SK-N-SH treated with all-trans-retinoic acid at 6 μM for 48 hours (cell line): Measurements from ENCODE around the gene SRRM1.
"Not testable (repeated sequence)": the region's sequence is repeated elsewhere in the genome, so short reads cannot be mapped to it uniquely, and the experiment has no call there.

Experiments used
- ARNTL ChIP-seq: fragments of 450-650 bp; formaldehyde crosslinking; IDR thresholded peaks from 2 replicates; pipeline ENCODE4 v1.5.0; 2020; ENCODE audit warnings: low read depth, mild to moderate bottlenecking, moderate library complexity, borderline replicate concordance
- CSDC2 ChIP-seq: fragments of 250-450 bp; sonication (Bioruptor Pico); IDR thresholded peaks from 2 replicates; pipeline ENCODE4 v1.5.0; 2020; ENCODE audit warnings: mild to moderate bottlenecking, moderate library complexity
- ESRRG ChIP-seq: fragments of 250-450 bp; sonication (Bioruptor Pico); IDR thresholded peaks from 2 replicates; pipeline ENCODE4 v1.6.1; 2021; ENCODE audit warnings: mild to moderate bottlenecking
- PATZ1 ChIP-seq: fragments of 250-450 bp; sonication (Bioruptor Pico); IDR thresholded peaks from 2 replicates; pipeline ENCODE4 v1.8.0; 2020; ENCODE audit warnings: mild to moderate bottlenecking, moderate library complexity, borderline replicate concordance
- RARB ChIP-seq: fragments of 250-450 bp; sonication (Bioruptor Pico); IDR thresholded peaks from 2 replicates; pipeline ENCODE4 v1.8.0; 2021; ENCODE audit warnings: mild to moderate bottlenecking, moderate library complexity
- SNAI2 ChIP-seq: fragments of 250-450 bp; sonication (Bioruptor Pico); IDR thresholded peaks from 2 replicates; pipeline ENCODE4 v1.5.0; 2020; ENCODE audit warnings: mild to moderate bottlenecking, moderate library complexity
- TCF4 ChIP-seq: fragments of 250-450 bp; sonication (Bioruptor Pico); IDR thresholded peaks from 2 replicates; pipeline ENCODE4 v1.8.0; 2021; ENCODE audit warnings: mild to moderate bottlenecking, moderate library complexity, borderline replicate concordance
- TOX ChIP-seq: fragments of 250-450 bp; sonication (Bioruptor Pico); IDR thresholded peaks from 2 replicates; pipeline ENCODE4 v1.8.0; 2021; ENCODE audit warnings: mild to moderate bottlenecking, moderate library complexity, borderline replicate concordance
- ZFP3 ChIP-seq: fragments of 250-450 bp; sonication (Bioruptor Pico); IDR thresholded peaks from 2 replicates; pipeline ENCODE4 v1.5.0; 2020; ENCODE audit warnings: mild to moderate bottlenecking, moderate library complexity
- TF ChIP-seq, protein P1 (sequence below): fragments of 250-450 bp; sonication (Bioruptor Pico); IDR thresholded peaks from 2 replicates; pipeline ENCODE4 v1.5.1; 2020; ENCODE audit warnings: low read depth, mild to moderate bottlenecking, moderate library complexity
- TF ChIP-seq, protein P2 (sequence below): fragments of 250-450 bp; sonication (Bioruptor Pico); IDR thresholded peaks from 2 replicates; pipeline ENCODE4 v1.5.0; 2020; ENCODE audit warnings: mild to moderate bottlenecking, moderate library complexity

DNA sequence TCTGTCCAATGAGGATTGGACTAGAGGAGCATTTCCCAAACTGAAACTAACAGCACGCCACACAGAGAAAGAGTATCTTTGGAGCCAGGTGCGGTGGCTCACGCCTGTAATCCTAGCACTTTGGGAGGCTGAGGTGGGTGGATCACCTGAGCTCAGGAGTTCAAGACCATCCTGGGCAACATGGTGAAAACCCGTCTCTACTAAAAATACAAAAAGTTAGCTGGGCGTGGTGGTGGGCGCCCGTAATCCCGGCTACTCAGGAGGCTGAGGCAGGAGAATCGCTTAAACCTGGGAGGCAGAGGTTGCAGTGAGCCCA, 62.9 kb downstream of the SRRM1 start:
- not testable (repeated sequence) for TF ChIP-seq SNAI2; ZFP3 (CRISPR knock-in tag); TOX (CRISPR knock-in tag); PATZ1; ARNTL (CRISPR knock-in tag); CSDC2; RARB; TCF4; ESRRG (CRISPR knock-in tag)
- TF ChIP-seq, protein P1, sequence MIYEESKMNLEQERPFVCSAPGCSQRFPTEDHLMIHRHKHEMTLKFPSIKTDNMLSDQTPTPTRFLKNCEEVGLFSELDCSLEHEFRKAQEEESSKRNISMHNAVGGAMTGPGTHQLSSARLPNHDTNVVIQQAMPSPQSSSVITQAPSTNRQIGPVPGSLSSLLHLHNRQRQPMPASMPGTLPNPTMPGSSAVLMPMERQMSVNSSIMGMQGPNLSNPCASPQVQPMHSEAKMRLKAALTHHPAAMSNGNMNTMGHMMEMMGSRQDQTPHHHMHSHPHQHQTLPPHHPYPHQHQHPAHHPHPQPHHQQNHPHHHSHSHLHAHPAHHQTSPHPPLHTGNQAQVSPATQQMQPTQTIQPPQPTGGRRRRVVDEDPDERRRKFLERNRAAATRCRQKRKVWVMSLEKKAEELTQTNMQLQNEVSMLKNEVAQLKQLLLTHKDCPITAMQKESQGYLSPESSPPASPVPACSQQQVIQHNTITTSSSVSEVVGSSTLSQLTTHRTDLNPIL: not testable (repeated sequence)
- TF ChIP-seq, protein P2, sequence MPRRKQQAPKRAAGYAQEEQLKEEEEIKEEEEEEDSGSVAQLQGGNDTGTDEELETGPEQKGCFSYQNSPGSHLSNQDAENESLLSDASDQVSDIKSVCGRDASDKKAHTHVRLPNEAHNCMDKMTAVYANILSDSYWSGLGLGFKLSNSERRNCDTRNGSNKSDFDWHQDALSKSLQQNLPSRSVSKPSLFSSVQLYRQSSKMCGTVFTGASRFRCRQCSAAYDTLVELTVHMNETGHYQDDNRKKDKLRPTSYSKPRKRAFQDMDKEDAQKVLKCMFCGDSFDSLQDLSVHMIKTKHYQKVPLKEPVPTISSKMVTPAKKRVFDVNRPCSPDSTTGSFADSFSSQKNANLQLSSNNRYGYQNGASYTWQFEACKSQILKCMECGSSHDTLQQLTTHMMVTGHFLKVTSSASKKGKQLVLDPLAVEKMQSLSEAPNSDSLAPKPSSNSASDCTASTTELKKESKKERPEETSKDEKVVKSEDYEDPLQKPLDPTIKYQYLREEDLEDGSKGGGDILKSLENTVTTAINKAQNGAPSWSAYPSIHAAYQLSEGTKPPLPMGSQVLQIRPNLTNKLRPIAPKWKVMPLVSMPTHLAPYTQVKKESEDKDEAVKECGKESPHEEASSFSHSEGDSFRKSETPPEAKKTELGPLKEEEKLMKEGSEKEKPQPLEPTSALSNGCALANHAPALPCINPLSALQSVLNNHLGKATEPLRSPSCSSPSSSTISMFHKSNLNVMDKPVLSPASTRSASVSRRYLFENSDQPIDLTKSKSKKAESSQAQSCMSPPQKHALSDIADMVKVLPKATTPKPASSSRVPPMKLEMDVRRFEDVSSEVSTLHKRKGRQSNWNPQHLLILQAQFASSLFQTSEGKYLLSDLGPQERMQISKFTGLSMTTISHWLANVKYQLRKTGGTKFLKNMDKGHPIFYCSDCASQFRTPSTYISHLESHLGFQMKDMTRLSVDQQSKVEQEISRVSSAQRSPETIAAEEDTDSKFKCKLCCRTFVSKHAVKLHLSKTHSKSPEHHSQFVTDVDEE (CRISPR knock-in tag): not testable (repeated sequence)
